ENCODE data around the gene ADIPOR1.
"Not testable (repeated sequence)": the region's sequence is repeated elsewhere in the genome, so short reads cannot be mapped to it uniquely, and the experiment has no call there.

Gene ADIPOR1

GRCh38 chr1:202919615-202920014 lies 38.5 kb downstream of the ADIPOR1 start:
- no peak for DNase-seq (ENCODE audit: low read depth in 1 of 2, low spot score in 1 of 2)
- no peak for TF ChIP-seq GABPA (IDR thresholded peaks at IDR 0.05; ENCODE audit: low read depth)
- TF ChIP-seq POLR2AphosphoS5 (IDR thresholded peaks at IDR 0.05; ENCODE audit: low read depth): no peak
- no peak for TF ChIP-seq CTCF (IDR thresholded peaks at IDR 0.05; ENCODE audit: insufficient read depth, low read length)
- TF ChIP-seq REST (IDR thresholded peaks at IDR 0.05; ENCODE audit: insufficient replicate concordance, low read depth): no peak
- TF ChIP-seq SPI1 (IDR thresholded peaks at IDR 0.05; ENCODE audit: borderline replicate concordance, low read depth): no peak
- Histone ChIP-seq H3K27ac (replicated peaks) (no peak overlapping the region), H3K27me3 (ENCODE audit: insufficient read depth, poor library complexity, severe bottlenecking) (no peaks in the 10 kb centered on the region), H3K4me3 (replicated peaks; ENCODE audit: insufficient read depth, low read length) (no peak overlapping the region)

DNA sequence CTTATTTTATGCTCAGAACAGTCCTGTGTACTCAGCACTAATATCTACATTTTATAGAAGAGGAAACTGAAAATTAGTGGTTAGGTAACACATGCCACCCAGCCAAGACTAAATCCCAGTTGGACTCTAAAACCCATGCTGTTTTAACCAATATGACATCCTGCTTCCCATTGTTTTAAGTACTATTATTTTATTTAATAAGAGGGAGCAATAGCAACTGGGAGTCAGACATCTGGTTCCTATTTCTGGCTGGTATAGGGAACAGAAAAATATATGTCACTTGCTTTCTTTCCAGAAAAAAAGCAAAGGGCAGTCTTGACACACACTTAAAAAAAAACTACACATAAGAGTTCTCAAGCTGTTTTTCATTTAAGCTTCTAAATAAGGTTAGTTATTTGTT lies 43.0 kb downstream of the ADIPOR1 start:
- Histone ChIP-seq H3K4me3 (replicated peaks; ENCODE audit: insufficient read depth, low read length) (no peak overlapping the region), H3K27me3 (ENCODE audit: insufficient read depth, poor library complexity, severe bottlenecking) (no peaks in the 10 kb centered on the region), H3K27ac (replicated peaks) (no peak overlapping the region)
- TF ChIP-seq REST (IDR thresholded peaks at IDR 0.05; ENCODE audit: insufficient replicate concordance, low read depth) (no peak), SPI1 (IDR thresholded peaks at IDR 0.05; ENCODE audit: borderline replicate concordance, low read depth) (no peak), GABPA (IDR thresholded peaks at IDR 0.05; ENCODE audit: low read depth) (no peak), POLR2AphosphoS5 (IDR thresholded peaks at IDR 0.05; ENCODE audit: low read depth) (no peak), CTCF (IDR thresholded peaks at IDR 0.05; ENCODE audit: insufficient read depth, low read length) (no peak)
- DNase-seq (ENCODE audit: low read depth in 1 of 2, low spot score in 1 of 2): no peak

DNA sequence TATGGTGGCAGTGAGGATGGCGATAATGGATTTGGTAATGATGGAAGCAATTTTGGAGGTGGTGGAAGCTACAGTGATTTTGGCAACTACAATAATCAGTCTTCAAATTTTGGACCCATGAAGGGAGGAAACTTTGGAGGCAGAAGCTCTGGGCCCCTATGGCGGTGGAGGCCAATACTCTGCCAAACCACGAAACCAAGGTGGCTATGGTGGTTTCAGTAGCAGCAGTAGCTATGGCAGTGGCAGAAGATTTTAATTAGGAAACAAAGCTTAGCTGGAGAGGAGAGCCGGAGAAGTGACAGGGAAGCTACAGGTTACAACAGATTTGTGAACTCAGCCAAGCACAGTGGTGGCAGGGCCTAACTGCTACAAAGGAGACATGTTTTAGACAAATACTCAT lies 45.6 kb downstream of the ADIPOR1 start:
- H3K27ac ChIP-seq (replicated peaks); H3K4me3 ChIP-seq (replicated peaks; ENCODE audit: insufficient read depth, low read length); H3K27me3 ChIP-seq (ENCODE audit: insufficient read depth, poor library complexity, severe bottlenecking): not testable (repeated sequence)
- DNase-seq (ENCODE audit: low read depth in 1 of 2, low spot score in 1 of 2): peak in 1 of 2 experiments; percentile 21

DNA sequence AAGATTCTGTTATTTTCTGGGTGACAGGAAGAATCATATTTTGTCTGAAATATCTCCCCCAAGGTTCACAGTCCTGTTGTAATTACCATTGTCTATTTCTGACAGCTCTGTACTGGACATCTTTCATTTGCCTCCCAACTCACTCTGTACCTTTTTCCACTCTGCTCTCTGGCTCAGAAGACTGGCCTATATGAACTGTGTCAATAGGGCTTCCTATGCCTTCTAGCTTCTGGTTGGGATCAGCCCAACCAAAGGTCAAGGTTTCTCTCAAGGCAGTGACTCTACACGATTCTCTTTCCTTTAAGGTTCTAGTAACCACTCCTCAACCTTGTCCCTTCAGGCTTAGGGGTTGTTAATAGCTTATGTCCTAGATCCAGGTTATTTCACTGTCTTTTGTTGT lies 48.6 kb downstream of the ADIPOR1 start:
- no peak for DNase-seq (ENCODE audit: low read depth in 1 of 2, low spot score in 1 of 2)
- no peaks in the 10 kb centered on the region for H3K27me3 ChIP-seq (ENCODE audit: insufficient read depth, poor library complexity, severe bottlenecking)
- no peak overlapping the region for H3K27ac ChIP-seq (replicated peaks)
- H3K4me3 ChIP-seq (replicated peaks; ENCODE audit: insufficient read depth, low read length): no peak overlapping the region
- TF ChIP-seq CTCF (IDR thresholded peaks at IDR 0.05; ENCODE audit: insufficient read depth, low read length): no peak
